Activated CD8-positive, alpha-beta memory T cell treated with anti-CD3 and anti-CD28 coated beads, Interleukin-2, amount 10 ng/mL, durations not matched to agents 7 days and 5 days (primary cell): Measurements from ENCODE around the gene MMP15. TPM values are rescaled to one million over a fixed set of nuclear protein-coding genes. Genes with fewer than 3 reads are reported as not detected.

Experiments used
- ATAC-seq: fragments of 150-1000 bp; cut with Tn5 transposase; one replicate; pipeline ENCODE4 v1.10.0; 2021; ENCODE audit warnings: moderate library complexity
- CTCF ChIA-PET: fragments of 350-600 bp; sonication (Branson Sonifier 250); formaldehyde crosslinking; loops from one replicate; lab custom pipeline; 2021; ENCODE audit warnings: antibody characterized with exemption; lab: Charles Lee
- DNase-seq: peaks from one replicate; pipeline ENCODE4 v3.0.0-alpha.2; 2020
- H3K27ac Mint-ChIP-seq: one replicate; pipeline ENCODE4 v1.8.0; 2021; ENCODE audit warnings: mild to moderate bottlenecking, mixed read lengths
- H3K27me3 Mint-ChIP-seq: one replicate; pipeline ENCODE4 v1.8.0; 2021; ENCODE audit warnings: mixed read lengths
- H3K36me3 Mint-ChIP-seq: one replicate; pipeline ENCODE4 v1.8.0; 2021; ENCODE audit warnings: mild to moderate bottlenecking, mixed read lengths
- H3K4me1 Mint-ChIP-seq: one replicate; pipeline ENCODE4 v1.8.0; 2021; ENCODE audit warnings: mixed read lengths
- H3K4me3 Mint-ChIP-seq: one replicate; pipeline ENCODE4 v1.8.0; 2021; ENCODE audit warnings: mild to moderate bottlenecking, moderate library complexity, mixed read lengths
- H3K9me3 Mint-ChIP-seq: one replicate; pipeline ENCODE4 v1.8.0; 2022; ENCODE audit warnings: low read depth, mixed read lengths
- total RNA-seq, 2 experiments: library from RNA; stranded (reverse); gene quantifications; one replicate each; pipeline ENCODE4 v1.2.3, GENCODE V29; 2021

The MMP15 gene
- total RNA-seq, 2 experiments from 2014 or later = 0.75 to 1.1 TPM

- ATAC-seq (no peak), DNase-seq (no peak)
- H3K4me3 Mint-ChIP-seq = no peak overlapping the region
- H3K9me3 Mint-ChIP-seq = no peaks in the 10 kb centered on the region
- CTCF ChIA-PET = interaction anchor here (1.7 to 2.2 kb wide), 2 partner anchors 11 to 12 kb away, joined by 6 to 9 read pairs; partner anchors contain the start of gene USB1
- no peaks in the 10 kb centered on the region for H3K27me3 Mint-ChIP-seq
- H3K4me1 Mint-ChIP-seq = no peaks in the 10 kb centered on the region
- H3K27ac Mint-ChIP-seq = no peak overlapping the region
- peaks cover 15% of the 10 kb centered on the region for H3K36me3 Mint-ChIP-seq
Observed at GRCh38 chr16:58012481-58012880, 13.1 kb upstream of the MMP15 start.

GRCh38 chr16:58013201-58013956 is 12.2 kb upstream of the MMP15 start:
- Mint-ChIP-seq H3K4me3 (no peak overlapping the region), H3K36me3 (peaks cover 15% of the 10 kb centered on the region), H3K27me3 (no peaks in the 10 kb centered on the region), H3K9me3 (no peaks in the 10 kb centered on the region), H3K4me1 (no peaks in the 10 kb centered on the region), H3K27ac (no peak overlapping the region)
- ATAC-seq (no peak), DNase-seq (no peak)
- CTCF ChIA-PET = interaction anchor here (0.7 to 2.2 kb wide), 3 partner anchors 11 to 114 kb away, joined by 3 to 9 read pairs (median 6); partner anchors contain the start of gene USB1

- Mint-ChIP-seq H3K27ac (no peak overlapping the region), H3K4me3 (no peak overlapping the region), H3K9me3 (no peaks in the 10 kb centered on the region), H3K4me1 (peaks cover 13% of the 10 kb centered on the region), H3K36me3 (peaks cover 2% of the 10 kb centered on the region), H3K27me3 (no peaks in the 10 kb centered on the region)
- CTCF ChIA-PET = no interaction called here
- no peak for ATAC-seq
- no peak for DNase-seq
Observed at GRCh38 chr16:58016840-58017446, 8.6 kb upstream of the MMP15 start.

GRCh38 chr16:58018803-58019202 is 6.8 kb upstream of the MMP15 start:
- Mint-ChIP-seq H3K36me3 (peaks cover 2% of the 10 kb centered on the region), H3K27ac (no peak overlapping the region), H3K27me3 (no peaks in the 10 kb centered on the region), H3K4me3 (no peak overlapping the region), H3K9me3 (no peaks in the 10 kb centered on the region), H3K4me1 (peaks cover 13% of the 10 kb centered on the region)
- CTCF ChIA-PET = interaction anchor here (1.0 kb wide), 1 partner anchor 105 kb away, joined by 3 read pairs; no protein-coding TSS in a partner anchor
- DNase-seq (no peak), ATAC-seq (no peak)

- ATAC-seq (no peak), DNase-seq (no peak)
- Mint-ChIP-seq H3K36me3 (peaks cover 2% of the 10 kb centered on the region), H3K27me3 (peaks cover 7% of the 10 kb centered on the region), H3K4me3 (no peak overlapping the region), H3K27ac (peak overlapping the region; percentile 66), H3K9me3 (no peaks in the 10 kb centered on the region), H3K4me1 (peaks cover 20% of the 10 kb centered on the region)
- CTCF ChIA-PET = interaction anchor here (0.8 kb wide), 1 partner anchor 8 kb away, joined by 3 read pairs; no protein-coding TSS in a partner anchor
Observed at GRCh38 chr16:58019866-58020538, 5.6 kb upstream of the MMP15 start.

- peaks cover 2% of the 10 kb centered on the region for H3K36me3 Mint-ChIP-seq
- H3K9me3 Mint-ChIP-seq = no peaks in the 10 kb centered on the region
- DNase-seq = peak; percentile 82
- no peak overlapping the region for H3K4me3 Mint-ChIP-seq
- H3K4me1 Mint-ChIP-seq = peaks cover 21% of the 10 kb centered on the region
- ATAC-seq = peak; percentile 59
- H3K27me3 Mint-ChIP-seq = peaks cover 8% of the 10 kb centered on the region
- peak overlapping the region; percentile 66 for H3K27ac Mint-ChIP-seq
- CTCF ChIA-PET = interaction anchor here (0.5 to 4.4 kb wide), 2 partner anchors 101 to 913 kb away, joined by 3 to 20 read pairs; no protein-coding TSS in a partner anchor
Observed at GRCh38 chr16:58020628-58021521, 4.7 kb upstream of the MMP15 start.

GRCh38 chr16:58021661-58022551 is 3.6 kb upstream of the MMP15 start:
- Mint-ChIP-seq H3K27ac (no peak overlapping the region), H3K4me1 (peaks cover 22% of the 10 kb centered on the region), H3K9me3 (no peaks in the 10 kb centered on the region), H3K27me3 (peaks cover 11% of the 10 kb centered on the region), H3K4me3 (no peak overlapping the region), H3K36me3 (peaks cover 2% of the 10 kb centered on the region)
- DNase-seq = no peak
- CTCF ChIA-PET = interaction anchor here (4.4 kb wide), 1 partner anchor 100 kb away, joined by 20 read pairs; no protein-coding TSS in a partner anchor
- ATAC-seq = no peak

GRCh38 chr16:58022601-58023371 is 2.8 kb upstream of the MMP15 start:
- H3K27ac Mint-ChIP-seq = no peak overlapping the region
- peaks cover 14% of the 10 kb centered on the region for H3K27me3 Mint-ChIP-seq
- ATAC-seq (no peak), DNase-seq (no peak)
- no peaks in the 10 kb centered on the region for H3K9me3 Mint-ChIP-seq
- H3K36me3 Mint-ChIP-seq = peaks cover 2% of the 10 kb centered on the region
- CTCF ChIA-PET = interaction anchor here (0.8 to 4.4 kb wide), 6 partner anchors 99 to 465 kb away, joined by 3 to 20 read pairs (median 4); partner anchors contain the start of gene CFAP20
- H3K4me3 Mint-ChIP-seq = no peak overlapping the region
- H3K4me1 Mint-ChIP-seq = peaks cover 22% of the 10 kb centered on the region

GRCh38 chr16:58024486-58025350 is 836 bp upstream of the MMP15 start:
- Mint-ChIP-seq H3K9me3 (no peaks in the 10 kb centered on the region), H3K36me3 (peaks cover 2% of the 10 kb centered on the region), H3K27me3 (peaks cover 19% of the 10 kb centered on the region), H3K4me1 (peaks cover 20% of the 10 kb centered on the region), H3K27ac (peak overlapping the region; percentile 67), H3K4me3 (peak overlapping the region; percentile 77)
- ATAC-seq (peak; percentile 12), DNase-seq (peak; percentile 49)
- CTCF ChIA-PET = interaction anchor here (1.0 to 4.4 kb wide), 6 partner anchors 12 to 215 kb away, joined by 3 to 20 read pairs (median 7); partner anchors contain the start of gene CFAP20

GRCh38 chr16:58026139-58026704 is 668 bp downstream of the MMP15 start:
- Mint-ChIP-seq H3K4me3 (peak overlapping the region; percentile 38), H3K4me1 (peaks cover 9% of the 10 kb centered on the region), H3K36me3 (no peaks in the 10 kb centered on the region), H3K9me3 (no peaks in the 10 kb centered on the region), H3K27ac (no peak overlapping the region), H3K27me3 (peaks cover 19% of the 10 kb centered on the region)
- peak; percentile 17 for ATAC-seq
- no peak for DNase-seq
- CTCF ChIA-PET = interaction anchor here (0.7 to 1.3 kb wide), 9 partner anchors 9 to 169 kb away, joined by 3 to 4 read pairs (median 3); partner anchors contain the start of gene CFAP20
